HCT116 (cell line): ENCODE measurements around the gene SSRP1.

Source experiments
- ATF3 ChIP-seq: IDR thresholded peaks from 2 replicates; pipeline ENCODE4 v1.6.1; 2012
- EZH2phosphoT487 ChIP-seq: fragments of 200-600 bp; IDR thresholded peaks from 2 replicates; pipeline ENCODE4 v1.6.1; 2018; ENCODE audit warnings: antibody characterized with exemption, borderline replicate concordance
- MAX ChIP-seq: IDR thresholded peaks from 2 replicates; pipeline ENCODE4 v1.6.1; 2012
- POLR2A ChIP-seq: IDR thresholded peaks from 2 replicates; pipeline ENCODE4 v1.7.0; 2011; ENCODE audit warnings: borderline replicate concordance; ENCODE audit not compliant: insufficient read depth, insufficient read length; ENCODE audit errors: extremely low read depth
- POLR2AphosphoS5 ChIP-seq: IDR thresholded peaks from 2 replicates; pipeline ENCODE4 v1.6.1; 2011; ENCODE audit warnings: mild to moderate bottlenecking, low read depth, low read length, moderate library complexity
- REST ChIP-seq: IDR thresholded peaks from 2 replicates; pipeline ENCODE4 v1.6.1; 2012; ENCODE audit warnings: low read depth
- ZBTB33 ChIP-seq: IDR thresholded peaks from 2 replicates; pipeline ENCODE4 v1.6.1; 2011; ENCODE audit warnings: mild to moderate bottlenecking, low read length, moderate library complexity; ENCODE audit not compliant: insufficient replicate concordance; ENCODE audit errors: extremely low read depth
- TF ChIP-seq, protein P1 (sequence below), 3 experiments: fragments of 200-600 bp in 1 of 3; sonication (generic) in 1 of 3; IDR thresholded peaks in 2 of 3; conservative IDR thresholded peaks in 1 of 3; 2 replicates each; pipeline ENCODE4 v1.5.1; 2012 to 2017; ENCODE audit warnings: low read depth in 2 of 3, low read length in 2 of 3, antibody characterized with exemption in 1 of 3, borderline replicate concordance in 1 of 3, control low read depth in 1 of 3, mild to moderate bottlenecking in 1 of 3, mixed read lengths in 1 of 3, mixed run types in 1 of 3, moderate library complexity in 1 of 3; ENCODE audit not compliant: insufficient read depth in 1 of 3

- TF ChIP-seq ATF3 (no peak), POLR2AphosphoS5 (no peak), EZH2phosphoT487 (no peak), ZBTB33 (no peak), MAX (no peak), POLR2A (no peak), REST (no peak)
- TF ChIP-seq, protein P1, sequence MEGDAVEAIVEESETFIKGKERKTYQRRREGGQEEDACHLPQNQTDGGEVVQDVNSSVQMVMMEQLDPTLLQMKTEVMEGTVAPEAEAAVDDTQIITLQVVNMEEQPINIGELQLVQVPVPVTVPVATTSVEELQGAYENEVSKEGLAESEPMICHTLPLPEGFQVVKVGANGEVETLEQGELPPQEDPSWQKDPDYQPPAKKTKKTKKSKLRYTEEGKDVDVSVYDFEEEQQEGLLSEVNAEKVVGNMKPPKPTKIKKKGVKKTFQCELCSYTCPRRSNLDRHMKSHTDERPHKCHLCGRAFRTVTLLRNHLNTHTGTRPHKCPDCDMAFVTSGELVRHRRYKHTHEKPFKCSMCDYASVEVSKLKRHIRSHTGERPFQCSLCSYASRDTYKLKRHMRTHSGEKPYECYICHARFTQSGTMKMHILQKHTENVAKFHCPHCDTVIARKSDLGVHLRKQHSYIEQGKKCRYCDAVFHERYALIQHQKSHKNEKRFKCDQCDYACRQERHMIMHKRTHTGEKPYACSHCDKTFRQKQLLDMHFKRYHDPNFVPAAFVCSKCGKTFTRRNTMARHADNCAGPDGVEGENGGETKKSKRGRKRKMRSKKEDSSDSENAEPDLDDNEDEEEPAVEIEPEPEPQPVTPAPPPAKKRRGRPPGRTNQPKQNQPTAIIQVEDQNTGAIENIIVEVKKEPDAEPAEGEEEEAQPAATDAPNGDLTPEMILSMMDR (IDR thresholded peaks at IDR 0.05 in 2 of 3, conservative IDR thresholded peaks at IDR 0.05 in 1 of 3; ENCODE audit: borderline replicate concordance in 1 of 3, insufficient read depth in 1 of 3, low read depth in 2 of 3, low read length in 2 of 3), result no peak
Observed at GRCh38 chr11:57357310-57357709, 21.6 kb upstream of the SSRP1 start.
